GM12892 (cell line): ENCODE results near the gene ZNF425.

Experiments used
- POLR2A ChIP-seq: IDR thresholded peaks from 2 replicates; pipeline ENCODE4 v1.6.1; 2011; ENCODE audit warnings: low read depth, low read length, control low read depth
- POLR2AphosphoS5 ChIP-seq: IDR thresholded peaks from 2 replicates; pipeline ENCODE4 v1.6.1; 2011; ENCODE audit warnings: low read depth, low read length, control low read depth
- TAF1 ChIP-seq: IDR thresholded peaks from 2 replicates; pipeline ENCODE4 v1.6.1; 2011; ENCODE audit warnings: low read depth, mild to moderate bottlenecking, control low read depth, low read length, borderline replicate concordance

DNA sequence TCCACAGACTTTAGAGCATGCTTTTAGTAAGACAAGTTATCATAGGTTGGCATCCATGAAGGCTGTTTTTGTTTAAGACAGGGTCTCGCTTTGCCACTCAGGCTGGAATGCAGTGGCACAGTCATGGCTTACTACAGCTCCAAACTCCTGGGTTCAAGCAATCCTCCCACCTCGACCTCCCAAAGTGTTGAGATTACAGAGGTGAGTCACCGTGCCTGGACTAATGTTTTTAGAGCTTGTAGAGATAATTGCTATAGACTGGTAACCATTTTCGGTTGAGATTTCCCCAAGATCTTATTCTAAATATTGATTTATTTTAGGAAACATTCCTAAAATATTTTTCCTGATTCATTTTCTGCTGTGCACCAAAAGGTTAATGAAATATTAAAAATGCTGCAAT is 15.8 kb upstream of the ZNF425 start:
- TF ChIP-seq POLR2A, result no peak
- TF ChIP-seq POLR2AphosphoS5, result no peak
- TF ChIP-seq TAF1, result no peak
